ENCODE measurements around the gene SNX6.

SNX6 gene

DNA sequence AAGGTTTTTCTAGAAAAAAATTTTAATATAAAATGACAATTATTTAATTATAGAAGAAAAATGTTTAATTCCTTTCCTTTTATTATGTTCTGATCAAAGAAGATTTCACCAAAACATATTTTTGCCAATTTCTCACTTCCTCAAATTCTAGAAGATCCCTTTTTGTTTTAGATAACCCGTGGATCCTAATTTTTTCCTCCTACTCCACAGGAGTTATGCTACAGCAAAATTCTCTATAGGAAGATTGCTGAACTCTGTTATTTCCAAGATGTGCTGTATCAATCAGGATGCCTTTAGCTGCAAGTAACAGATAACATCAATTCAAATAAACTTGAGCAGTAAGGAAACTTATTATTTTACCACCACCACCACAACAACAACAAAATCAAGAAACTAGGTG lies 3.8 kb upstream of the SNX6 start:
- DNase-seq (ENCODE audit: extremely low read depth, low read depth) = no peak
- H3K4me3 ChIP-seq (replicated peaks; ENCODE audit: low read depth, low read length) = no peak overlapping the region
- TF ChIP-seq, protein P1, sequence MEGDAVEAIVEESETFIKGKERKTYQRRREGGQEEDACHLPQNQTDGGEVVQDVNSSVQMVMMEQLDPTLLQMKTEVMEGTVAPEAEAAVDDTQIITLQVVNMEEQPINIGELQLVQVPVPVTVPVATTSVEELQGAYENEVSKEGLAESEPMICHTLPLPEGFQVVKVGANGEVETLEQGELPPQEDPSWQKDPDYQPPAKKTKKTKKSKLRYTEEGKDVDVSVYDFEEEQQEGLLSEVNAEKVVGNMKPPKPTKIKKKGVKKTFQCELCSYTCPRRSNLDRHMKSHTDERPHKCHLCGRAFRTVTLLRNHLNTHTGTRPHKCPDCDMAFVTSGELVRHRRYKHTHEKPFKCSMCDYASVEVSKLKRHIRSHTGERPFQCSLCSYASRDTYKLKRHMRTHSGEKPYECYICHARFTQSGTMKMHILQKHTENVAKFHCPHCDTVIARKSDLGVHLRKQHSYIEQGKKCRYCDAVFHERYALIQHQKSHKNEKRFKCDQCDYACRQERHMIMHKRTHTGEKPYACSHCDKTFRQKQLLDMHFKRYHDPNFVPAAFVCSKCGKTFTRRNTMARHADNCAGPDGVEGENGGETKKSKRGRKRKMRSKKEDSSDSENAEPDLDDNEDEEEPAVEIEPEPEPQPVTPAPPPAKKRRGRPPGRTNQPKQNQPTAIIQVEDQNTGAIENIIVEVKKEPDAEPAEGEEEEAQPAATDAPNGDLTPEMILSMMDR (IDR thresholded peaks at IDR 0.05; ENCODE audit: low read depth, low read length, missing control alignments) = no peak

DNA sequence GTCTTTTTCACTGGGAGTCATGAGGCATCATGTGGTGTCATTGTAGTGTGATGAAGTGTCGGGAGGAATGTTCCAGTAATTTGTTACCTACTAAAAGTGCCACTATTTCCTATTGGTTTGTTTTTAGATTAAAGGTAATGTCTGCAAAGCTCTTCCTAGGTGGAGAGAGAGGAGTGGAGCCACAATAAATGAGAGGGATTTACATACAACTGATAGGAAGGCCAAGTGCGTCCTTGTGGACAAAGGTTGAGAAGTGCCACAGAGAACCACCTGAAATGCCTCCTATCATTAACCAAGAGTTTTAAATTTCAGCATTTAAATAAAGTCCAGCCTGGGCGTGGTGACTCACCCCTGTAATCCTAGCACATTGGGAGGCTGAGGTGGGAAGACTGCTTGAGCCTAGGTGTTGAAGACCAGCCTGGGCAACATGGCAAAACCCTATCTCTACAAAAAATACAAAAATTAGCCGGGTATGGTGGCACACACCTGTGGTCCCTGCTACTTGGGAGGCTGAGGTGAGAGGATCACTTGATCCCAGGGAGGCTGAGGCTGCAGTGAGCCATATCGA lies 2.5 kb upstream of the SNX6 start:
- DNase-seq (ENCODE audit: extremely low read depth, low read depth) = no peak
- H3K4me3 ChIP-seq (replicated peaks; ENCODE audit: low read depth, low read length) = no peak overlapping the region
- TF ChIP-seq, protein P1 (IDR thresholded peaks at IDR 0.05; ENCODE audit: low read depth, low read length, missing control alignments) = no peak

DNA sequence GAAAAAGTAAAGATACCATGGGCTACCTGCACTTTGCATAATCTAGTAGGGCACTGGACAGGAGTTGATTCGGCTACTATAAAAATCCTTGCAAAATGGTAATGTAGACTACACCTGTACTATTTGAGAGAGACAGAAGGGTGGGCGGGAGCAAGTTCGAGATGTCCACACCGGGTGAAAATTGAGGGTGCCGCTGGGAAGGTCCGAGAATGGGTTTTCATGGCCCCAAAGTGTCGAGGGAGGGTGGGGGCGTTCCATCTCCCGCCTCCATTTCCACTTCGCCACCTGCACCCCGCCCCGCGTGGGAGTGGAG lies 648 bp downstream of the SNX6 start:
- H3K4me3 ChIP-seq (replicated peaks; ENCODE audit: low read depth, low read length) = peak overlapping the region; percentile 87
- no peak for DNase-seq (ENCODE audit: extremely low read depth, low read depth)
- TF ChIP-seq, protein P1 (IDR thresholded peaks at IDR 0.05; ENCODE audit: low read depth, low read length, missing control alignments) = no peak

DNA sequence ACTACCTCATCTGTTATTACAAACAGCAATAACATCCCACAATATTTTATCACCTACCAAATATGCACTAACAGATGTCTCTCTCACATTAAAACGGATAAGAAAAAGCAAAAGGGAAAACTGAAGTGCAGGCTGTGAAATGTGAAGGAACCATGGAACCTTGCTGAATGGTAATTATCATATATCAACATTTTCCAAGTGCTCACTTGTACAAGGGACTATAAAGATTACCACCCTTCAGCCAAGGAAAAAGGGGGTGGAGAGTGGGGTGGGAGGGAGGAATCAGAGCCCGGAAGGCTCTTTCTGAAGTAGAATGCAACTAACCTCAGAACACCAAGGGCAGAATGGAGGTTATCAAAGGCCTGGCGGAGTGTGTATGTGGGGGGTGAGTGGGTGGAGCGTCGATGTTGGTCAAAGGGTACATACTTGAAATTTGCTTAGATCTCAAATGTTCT lies 1.2 kb downstream of the SNX6 start:
- no peak for DNase-seq (ENCODE audit: extremely low read depth, low read depth)
- TF ChIP-seq, protein P1 (IDR thresholded peaks at IDR 0.05; ENCODE audit: low read depth, low read length, missing control alignments) = no peak
- peak overlapping the region; percentile 87 for H3K4me3 ChIP-seq (replicated peaks; ENCODE audit: low read depth, low read length)

- no peak overlapping the region for H3K4me3 ChIP-seq (replicated peaks; ENCODE audit: low read depth, low read length)
- DNase-seq (ENCODE audit: extremely low read depth, low read depth) = no peak
- TF ChIP-seq, protein P1 (IDR thresholded peaks at IDR 0.05; ENCODE audit: low read depth, low read length, missing control alignments) = no peak
Observed at GRCh38 chr14:34623506-34623905, 6.4 kb downstream of the SNX6 start.

- no peak for DNase-seq (ENCODE audit: extremely low read depth, low read depth)
- no peak overlapping the region for H3K4me3 ChIP-seq (replicated peaks; ENCODE audit: low read depth, low read length)
- TF ChIP-seq, protein P1 (IDR thresholded peaks at IDR 0.05; ENCODE audit: low read depth, low read length, missing control alignments) = no peak
Observed at GRCh38 chr14:34620839-34621238, 9.1 kb downstream of the SNX6 start.

DNA sequence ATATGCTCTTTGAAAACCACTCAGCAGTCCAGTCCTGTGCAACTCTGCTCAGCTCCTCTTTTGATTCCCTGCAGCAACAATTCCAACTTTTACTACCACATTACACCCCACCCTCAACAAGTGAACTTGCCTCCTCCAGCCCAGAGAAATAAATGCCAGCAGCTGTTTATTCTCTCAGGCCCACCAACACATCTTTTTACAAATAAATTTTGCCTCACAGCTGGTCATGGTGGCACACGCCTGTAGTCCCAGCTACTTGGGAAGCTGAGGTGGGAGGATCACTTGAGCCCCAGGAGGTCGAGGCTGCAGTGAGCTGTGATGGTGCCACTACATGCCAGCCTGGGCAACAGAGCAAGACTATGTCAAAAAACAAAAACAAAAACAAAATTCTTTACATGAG lies 9.8 kb downstream of the SNX6 start:
- DNase-seq (ENCODE audit: extremely low read depth, low read depth) = no peak
- TF ChIP-seq, protein P1 (IDR thresholded peaks at IDR 0.05; ENCODE audit: low read depth, low read length, missing control alignments) = no peak
- H3K4me3 ChIP-seq (replicated peaks; ENCODE audit: low read depth, low read length) = no peak overlapping the region
